Esophagus squamous epithelium (tissue), 4 donors: ENCODE data around the gene CAPG.

ENCODE experiments used
- CTCF ChIP-seq, 6 experiments: fragments of 450-650 bp in 4 of 6; fragments of 200-600 bp in 2 of 6; sonication (generic) in 2 of 6; IDR thresholded peaks; one replicate each; pipeline ENCODE4 v1.5.1; 2016 to 2019; ENCODE audit warnings: antibody characterized with exemption in 6 of 6, mild to moderate bottlenecking in 4 of 6, moderate library complexity in 4 of 6
- POLR2A ChIP-seq, 4 donors: fragments of 450-650 bp; IDR thresholded peaks; one replicate each; pipeline ENCODE4 v1.6.1; 2017; ENCODE audit warnings: antibody characterized with exemption in 4 of 4, mild to moderate bottlenecking in 4 of 4, moderate library complexity in 3 of 4

GRCh38 chr2:85459771-85460170 lies 49.6 kb upstream of the CAPG start:
- no peak for TF ChIP-seq CTCF (IDR thresholded peaks at IDR 0.05)
- TF ChIP-seq POLR2A (IDR thresholded peaks at IDR 0.05): no peak
